HPDE6-E6E7 (cell line): ENCODE measurements around the gene GBP2.
"Not testable (repeated sequence)": the region's sequence is repeated elsewhere in the genome, so short reads cannot be mapped to it uniquely, and the experiment has no call there.

Experiments
- DNase-seq: peaks from one replicate; pipeline ENCODE4 v3.0.0; 2011; ENCODE audit warnings: missing footprints; ENCODE audit errors: extremely low spot score

The GBP2 gene, protein sequence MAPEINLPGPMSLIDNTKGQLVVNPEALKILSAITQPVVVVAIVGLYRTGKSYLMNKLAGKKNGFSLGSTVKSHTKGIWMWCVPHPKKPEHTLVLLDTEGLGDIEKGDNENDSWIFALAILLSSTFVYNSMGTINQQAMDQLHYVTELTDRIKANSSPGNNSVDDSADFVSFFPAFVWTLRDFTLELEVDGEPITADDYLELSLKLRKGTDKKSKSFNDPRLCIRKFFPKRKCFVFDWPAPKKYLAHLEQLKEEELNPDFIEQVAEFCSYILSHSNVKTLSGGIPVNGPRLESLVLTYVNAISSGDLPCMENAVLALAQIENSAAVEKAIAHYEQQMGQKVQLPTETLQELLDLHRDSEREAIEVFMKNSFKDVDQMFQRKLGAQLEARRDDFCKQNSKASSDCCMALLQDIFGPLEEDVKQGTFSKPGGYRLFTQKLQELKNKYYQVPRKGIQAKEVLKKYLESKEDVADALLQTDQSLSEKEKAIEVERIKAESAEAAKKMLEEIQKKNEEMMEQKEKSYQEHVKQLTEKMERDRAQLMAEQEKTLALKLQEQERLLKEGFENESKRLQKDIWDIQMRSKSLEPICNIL

DNA sequence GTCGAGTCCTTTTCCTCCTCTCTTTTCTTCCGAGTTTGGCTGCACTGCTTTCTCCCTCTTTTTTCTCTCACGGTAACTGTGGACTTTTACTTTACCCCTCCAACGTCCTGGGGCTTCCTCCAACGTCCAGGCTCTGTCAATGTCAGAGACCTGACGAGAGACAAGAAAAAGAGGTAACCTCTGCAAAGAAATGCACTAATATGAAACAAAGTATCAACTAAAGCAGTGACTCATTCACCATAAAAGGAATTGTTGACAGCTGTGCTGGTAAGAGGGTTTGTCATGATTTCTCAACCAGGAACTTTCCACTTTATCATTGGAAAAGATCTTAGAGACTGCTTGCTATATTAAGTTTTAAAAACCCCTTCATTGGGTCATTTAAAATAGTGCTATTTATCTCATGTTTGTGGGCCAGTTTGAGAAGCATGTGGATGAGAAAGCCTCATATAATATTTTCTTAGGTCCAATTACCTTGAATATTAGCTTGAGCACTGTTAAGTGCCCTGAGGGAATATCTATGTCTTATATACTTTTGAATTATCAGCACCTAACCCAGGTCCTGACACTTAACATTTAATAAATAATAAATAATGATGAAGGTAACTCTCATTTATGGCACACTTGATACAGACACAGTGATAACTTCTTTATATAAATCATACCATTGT is at the start of gene GBP2:
GBP2 (minus strand) TSS at position 202 of the 668 bp plus-strand sequence. CDS start 4,148 bp downstream, outside the sequence.
- peak; percentile 82 for DNase-seq

DNA sequence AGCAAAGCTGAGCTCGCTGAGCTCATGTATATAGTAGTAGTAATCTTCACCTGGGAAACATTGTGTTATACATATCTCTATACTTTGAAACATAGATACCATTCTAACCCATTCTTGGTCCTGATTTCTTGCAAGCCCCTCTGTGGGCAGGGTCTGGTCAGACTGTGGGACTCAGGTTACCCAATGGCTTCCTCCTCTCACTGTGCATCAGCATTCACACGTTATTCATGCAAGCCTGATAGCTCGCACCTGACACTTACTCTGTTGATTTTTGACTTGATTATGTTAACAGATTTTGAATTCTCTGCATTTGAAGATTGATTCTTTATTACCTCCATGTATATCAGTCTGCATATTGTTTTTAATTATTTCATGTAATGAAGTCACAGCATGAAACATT is 48.6 kb upstream of the GBP2 start:
- no peak for DNase-seq

DNA sequence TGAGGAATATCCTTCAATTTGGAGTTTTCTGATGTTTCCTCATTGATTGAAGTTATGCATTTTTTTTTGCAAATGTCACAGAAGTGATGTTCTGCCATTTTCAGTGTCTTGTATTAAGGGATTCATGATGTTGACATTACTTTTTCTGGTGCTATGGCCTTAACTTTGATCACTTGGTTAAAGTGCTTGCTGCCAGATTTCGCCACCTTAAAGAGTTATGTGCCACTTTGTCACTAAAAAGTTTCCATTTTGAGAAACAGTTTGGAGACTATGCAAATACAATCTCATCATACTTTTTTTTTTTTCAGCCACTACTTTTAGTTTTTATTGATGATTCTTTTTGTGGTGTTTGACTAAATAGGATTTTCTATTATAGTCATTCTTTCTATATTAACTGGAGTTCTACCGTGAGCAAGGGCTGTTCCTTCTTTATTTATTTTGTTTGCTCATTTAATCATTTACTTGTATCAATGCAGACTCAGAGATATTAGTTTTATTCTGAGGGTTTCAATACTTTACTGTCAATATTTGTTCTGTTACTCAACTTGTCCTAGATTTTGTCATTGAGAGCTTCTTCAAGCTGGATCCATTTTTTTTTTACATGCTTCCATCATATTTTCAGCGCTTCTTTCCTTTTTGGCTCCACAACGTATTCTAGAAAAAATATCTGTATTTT is 46.7 kb upstream of the GBP2 start:
- no peak for DNase-seq

DNA sequence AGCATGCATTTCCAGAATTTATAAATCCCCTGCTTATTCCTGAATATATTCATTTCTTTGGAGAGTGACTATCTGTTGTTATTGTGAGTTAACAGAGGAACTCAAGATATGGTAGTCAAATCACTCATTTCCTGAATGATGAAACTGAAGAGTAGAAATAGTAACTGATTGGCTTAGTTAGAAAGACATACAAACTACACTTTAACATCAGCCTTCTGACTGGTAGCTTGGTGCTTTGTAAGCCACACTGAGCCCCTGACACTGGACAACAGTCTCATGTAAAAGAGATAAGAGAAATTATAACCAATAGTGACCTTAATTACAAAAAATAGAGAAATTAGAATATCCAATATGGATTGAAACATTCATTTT is 45.1 kb upstream of the GBP2 start:
- DNase-seq: no peak

DNA sequence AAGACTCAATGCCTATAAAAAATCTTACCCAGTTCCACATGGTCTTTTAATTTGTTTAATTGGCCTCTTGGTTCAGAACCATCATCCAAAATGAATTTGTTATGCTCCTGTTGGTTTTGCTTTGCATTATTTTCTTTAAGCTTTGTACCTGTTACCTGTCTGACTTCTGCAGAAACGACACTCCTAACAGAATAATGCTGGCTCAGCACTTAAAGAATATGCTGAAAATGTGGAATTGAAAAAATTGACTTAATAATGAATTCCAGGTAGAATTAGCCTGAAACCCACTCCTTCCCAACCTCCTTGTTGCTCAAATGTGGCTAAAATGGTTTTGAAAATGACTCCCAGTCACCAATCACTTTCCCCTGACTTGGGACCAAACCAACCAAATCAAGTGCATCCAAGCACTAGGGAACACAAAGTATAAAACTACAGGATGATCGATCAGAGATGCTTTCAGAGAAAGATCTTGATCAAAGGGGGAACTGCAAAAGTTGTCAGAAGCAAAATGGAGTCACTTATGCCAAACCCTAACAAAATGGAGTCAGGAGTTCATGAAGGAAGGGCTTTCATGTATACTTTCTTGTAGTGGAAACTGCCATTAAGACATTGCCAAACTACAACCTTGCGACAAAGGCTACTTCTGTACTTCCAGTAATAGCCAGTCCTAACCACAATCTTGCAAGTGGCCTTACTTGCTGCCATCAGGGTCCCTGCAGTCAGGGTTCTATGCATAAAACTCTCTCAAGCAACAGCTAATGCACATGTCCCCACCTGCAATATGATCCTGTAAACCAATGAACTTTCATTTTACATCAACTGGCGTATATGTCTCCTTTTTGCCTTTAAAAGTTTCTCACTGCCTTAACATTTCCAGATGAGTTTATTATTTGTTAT is 44.5 kb upstream of the GBP2 start:
- no peak for DNase-seq

DNA sequence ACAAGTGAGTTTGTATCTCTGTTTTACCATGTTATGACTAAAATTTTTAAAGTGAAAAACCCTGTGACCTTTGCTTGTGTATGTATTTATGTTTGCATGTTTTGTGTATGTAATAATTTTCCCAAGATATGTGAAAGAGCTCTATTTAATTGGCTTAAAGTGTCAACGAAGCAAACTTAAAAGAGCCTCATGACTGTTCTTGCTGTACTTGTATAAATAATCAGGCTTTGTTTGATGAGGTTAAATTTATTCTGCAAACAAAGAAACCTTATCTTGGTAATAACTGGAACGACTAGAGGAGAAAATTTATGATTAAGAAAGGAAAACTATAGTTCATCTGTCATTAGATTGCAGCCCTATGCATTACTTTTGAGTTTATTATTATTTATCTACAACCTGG is 43.3 kb upstream of the GBP2 start:
- DNase-seq: no peak

DNA sequence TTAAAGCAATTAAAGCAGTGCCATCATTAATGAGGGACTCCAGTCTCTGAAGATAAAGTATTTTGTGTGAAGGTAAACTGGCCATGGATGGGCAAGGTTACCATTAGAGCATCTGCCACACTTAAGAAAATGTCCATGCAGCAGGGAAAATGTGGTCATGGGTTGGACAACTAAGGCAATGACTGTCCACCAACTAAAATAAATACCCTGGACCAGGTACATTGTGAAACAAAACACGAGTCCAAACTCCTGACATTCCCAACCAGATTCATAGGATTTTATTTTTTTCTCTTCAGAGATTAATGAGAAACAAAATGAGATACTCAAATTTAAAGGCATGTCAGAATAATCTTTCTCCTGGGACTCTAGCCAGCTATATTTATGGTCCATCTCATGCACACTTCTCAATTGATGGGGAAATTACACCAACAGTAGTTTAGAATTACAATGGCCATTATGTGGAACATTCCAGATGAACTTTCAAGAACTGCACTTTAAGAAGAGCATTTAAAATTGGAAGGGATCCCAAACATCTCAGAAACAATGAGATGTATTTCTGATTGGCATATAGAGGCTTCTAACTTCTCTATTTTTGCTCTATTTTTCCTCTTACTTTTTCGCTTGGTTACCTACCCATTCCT is 41.8 kb upstream of the GBP2 start:
- DNase-seq: no peak

DNA sequence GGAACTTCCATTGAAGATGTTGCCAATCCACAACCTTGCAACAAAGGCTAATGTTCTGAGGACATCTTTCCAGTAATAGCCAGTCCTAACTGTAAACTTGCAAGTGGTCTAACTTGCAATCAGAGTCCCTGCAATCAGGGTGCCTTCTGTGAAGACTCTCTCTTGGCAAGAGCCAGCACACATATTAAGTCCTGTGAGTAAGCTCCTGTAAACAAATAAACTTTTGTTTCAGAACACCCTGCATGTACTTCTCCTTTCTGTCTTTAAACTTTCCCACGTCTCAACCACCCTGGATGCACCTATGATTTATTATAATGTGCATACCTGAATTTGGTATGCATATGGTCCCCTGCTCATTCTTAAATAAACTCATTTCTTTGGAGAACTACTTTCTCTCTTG is 40.8 kb upstream of the GBP2 start:
- no peak for DNase-seq

DNA sequence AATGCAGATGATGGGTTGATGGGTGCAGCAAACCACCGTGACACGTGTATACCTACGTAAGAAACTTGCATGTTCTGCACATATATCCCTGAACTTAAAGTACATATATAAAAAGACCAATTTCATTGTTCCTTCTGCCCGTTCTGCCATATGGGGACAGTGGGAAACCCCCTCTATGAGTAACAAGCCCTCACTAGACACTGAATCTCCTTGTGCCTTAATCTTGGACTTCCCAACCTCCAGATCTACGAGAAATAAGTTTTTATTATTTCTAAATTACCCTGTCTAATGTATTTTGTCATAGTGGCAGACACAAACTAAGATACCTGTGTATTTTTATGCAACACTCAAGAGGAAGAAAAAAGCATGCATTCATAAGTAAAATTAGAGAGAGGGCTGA is 39.9 kb upstream of the GBP2 start:
- no peak for DNase-seq

DNA sequence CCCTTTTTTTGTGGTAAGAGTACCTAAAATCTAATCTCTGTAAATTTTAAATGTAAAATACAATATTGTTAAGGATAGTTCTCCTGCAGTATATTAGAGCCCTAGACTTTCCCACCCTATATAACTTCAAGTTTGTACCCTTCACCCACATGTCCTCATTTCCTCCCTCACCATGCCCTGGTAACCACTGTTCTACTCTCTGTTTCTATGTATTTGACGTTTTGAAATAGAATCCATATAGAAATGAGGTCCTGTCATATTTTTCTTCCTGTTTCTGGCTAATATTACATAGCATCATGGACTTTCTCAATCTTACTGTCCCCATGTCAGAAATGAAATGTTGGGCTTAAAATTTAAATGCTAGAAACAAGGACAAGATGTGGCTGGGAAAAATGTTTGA is 25.1 kb upstream of the GBP2 start:
- no peak for DNase-seq

DNA sequence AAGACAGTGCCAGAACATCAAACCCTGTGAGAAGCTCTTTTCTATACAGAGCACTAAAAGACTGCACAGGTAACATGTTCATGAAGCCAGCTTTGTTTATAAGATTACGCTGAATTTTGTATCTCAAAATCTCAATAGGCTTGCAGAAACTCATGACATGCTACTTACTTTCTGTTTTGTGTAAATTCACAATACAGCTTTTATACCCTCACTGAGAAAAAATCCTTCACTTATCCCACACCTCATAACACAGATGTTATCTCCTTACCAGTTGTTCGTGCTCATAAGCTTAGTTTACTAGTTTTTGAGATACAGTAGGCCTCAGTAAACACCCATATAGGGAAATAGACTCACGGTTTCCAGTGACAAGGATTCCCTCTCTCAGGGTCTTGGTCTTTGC is 24.1 kb upstream of the GBP2 start:
- DNase-seq: no peak

DNA sequence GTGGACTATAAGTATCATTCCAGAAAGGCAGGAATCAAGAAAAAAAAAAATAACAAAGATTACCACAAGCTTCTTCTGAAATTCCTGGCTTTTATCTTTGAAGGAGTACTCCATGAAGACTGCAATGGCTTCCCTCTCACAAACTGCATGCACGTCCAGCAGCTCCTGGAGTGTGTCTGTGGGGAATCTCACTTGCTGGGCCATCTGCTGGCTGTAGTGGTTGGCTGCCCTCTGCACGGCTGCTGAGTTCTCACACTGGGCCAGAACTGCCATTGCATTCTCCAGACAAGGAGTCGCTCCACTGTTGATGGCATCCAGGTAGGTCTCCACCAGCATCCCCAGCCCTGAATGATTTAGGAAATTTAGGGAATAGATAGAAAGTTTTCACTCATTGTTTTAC is 23.3 kb upstream of the GBP2 start:
- no peak for DNase-seq

DNA sequence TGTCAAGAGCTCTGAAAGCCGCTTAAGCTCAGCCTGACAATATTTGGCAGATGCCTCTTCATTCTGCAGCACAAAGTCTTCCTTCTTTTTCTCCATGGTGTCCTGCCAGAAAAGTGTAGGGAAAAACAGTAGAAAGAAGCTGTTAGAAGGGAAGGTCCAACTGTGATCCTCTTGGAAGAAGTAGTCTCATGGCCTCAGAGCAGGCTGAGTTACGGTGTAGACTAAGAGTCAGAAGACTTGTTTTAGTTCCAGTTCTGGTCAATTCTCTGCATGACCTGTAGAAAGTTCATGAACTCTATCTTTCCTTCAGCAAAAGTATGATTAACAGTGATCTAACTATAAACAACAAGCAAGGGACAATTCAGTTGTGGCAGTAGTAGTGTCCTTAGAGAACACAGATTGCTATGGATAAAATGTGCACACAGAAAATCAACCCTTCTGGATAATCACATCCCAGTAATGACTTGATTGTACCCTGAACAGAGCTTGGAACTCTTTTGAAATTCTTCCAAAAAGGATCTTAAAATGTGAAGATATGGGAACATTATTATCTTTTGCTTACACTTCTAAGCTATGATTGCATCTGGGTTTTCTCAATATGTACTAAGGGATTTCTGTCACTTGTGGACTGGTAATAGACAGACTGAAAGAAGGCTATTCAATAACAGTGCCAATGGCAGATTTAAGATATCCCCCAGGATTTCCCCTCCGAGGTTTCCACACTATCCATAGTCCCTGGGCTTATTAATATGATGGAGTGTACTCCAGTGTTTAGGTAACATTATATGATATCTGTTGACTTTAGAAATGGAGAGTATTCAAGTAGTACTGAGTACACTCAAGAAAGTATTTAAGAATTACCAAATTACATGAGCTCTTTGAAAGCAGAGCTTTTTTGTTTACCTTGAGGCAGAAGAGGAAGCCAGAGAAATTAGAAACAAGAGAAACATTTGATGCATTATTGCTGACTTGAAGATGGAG is 22.1 kb upstream of the GBP2 start:
- DNase-seq: no peak

DNA sequence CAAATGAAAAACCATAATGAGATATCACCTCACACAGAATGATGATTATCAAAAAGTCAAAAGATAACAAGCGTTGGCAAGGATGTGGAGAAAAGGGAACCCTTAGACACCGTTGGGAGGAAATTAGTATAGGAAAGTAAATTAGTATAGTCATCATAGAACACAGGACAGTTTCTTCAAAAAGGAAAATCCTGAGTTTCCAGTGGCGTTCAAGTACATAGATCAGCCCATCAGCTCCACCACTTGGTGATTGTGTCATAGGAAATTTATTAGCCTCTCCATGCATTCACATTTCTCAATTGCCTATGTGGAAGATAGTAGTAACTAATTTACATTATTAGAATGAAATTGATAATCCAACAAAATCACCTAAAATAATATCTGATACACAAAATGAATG is 20.8 kb upstream of the GBP2 start:
- no peak for DNase-seq

DNA sequence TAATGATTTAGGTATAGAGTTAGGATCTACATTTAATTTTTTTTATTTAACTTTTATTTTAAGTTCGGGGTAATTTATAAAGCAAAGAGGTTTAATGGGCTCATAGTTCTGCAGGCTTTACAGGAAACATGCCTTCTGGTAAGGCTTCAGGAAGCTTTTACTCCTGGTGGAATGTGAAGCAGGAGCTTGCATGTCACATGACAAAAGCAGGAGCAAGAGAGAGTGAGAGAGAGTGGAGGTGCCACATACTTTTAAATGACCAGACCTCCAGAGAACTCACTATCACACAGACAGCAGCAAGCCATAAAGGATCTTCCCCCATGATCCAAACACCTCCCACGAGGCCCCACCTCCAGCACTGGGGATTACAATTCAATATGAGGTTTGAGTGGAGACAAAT is 17.6 kb upstream of the GBP2 start:
- DNase-seq: no peak

DNA sequence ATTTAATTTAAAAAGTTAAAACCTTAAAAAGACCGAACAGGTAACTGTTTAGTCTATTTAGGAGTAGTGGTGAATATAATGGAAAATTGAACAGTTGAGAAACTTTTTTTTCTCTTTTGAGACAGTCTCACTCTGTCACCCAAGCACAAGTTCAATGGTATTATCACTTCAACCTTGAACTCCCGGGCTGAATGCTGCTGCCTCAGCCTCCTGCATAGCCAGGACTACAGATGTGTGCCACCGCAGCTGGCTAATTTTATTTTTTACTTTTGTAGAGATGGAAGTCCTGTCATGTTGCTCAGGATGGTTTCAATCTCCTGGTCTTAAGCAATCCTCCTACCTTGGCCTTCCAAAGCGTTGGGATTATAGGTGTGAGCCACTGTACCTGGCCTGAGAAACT is 16.2 kb upstream of the GBP2 start:
- DNase-seq: no peak

DNA sequence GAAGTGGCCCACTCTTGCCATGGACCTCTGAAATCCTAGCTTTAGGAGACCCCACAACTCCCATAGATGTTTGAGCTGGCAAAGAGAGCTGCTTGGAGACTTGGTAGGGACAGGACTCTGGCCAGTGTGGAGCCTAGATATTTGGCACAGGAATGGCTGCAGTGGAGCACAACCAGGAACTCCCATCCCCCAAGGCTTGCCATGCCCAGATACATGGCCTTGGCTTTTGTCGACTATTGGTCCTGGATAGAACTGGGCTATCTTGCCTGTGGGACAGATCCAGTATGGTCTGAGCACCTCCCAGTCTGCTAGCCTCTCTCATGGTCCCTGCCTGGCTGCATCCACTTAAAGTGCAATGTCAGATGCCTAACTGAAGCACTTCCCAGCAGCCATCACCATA is 7.8 kb upstream of the GBP2 start:
- no peak for DNase-seq

DNA sequence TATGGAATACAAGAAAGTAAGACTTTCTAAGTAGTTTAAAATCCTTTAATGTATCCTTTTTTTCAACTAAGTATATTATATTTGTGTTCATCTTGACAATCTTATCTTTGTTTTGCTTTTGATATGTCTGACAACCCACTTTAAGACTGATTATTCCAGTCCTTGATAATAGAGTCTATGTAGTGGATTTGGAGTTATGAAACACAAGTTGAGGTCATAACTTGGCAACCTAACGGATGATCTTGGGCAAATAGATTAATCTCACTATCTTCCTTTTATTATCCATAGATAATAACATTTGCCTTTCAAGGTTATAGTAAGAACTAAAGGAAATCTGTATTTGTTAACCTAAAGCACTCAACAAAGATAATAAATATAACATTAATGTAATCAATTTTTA is 4.8 kb upstream of the GBP2 start:
- no peak for DNase-seq

DNA sequence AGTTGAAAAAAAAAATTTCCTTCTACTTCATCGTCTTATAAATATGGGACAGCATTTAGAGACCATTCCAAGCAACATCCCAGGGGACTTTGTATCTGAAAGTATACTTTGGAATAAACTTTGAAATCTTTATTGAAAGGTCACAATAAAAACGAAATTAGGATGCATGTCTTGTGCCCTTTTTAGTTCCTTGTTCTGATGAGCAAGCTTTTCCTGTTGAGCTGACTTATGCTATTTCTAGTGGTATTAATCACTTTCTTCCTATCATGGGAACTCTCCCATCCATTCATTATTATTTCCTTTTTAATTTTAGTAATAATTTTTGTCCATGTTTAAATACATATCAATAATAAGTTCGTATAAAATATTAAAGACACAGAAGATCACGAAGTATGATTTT is 4.0 kb upstream of the GBP2 start:
- no peak for DNase-seq

DNA sequence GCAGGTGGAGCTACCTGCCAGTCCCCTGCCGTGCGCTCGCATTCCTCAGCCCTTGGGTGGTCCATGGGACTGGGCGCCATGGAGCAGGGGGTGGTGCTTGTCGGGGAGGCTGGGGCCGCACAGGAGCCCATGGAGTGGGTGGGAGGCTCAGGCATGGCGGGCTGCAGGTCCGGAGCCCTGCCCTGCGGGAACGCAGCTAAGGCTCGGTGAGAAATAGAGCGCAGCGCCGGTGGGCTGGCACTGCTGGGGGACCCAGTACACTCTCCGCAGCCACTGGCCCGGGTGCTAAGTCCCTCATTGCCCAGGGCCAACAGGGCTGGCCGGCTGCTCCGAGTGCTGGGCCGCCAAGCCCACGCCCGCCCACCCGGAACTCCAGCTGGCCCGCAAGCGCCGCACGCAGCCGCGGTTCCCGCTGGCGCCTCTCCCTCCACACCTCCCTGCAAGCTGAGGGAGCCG is 2.1 kb upstream of the GBP2 start:
- not testable (repeated sequence) for DNase-seq
